SK-N-SH (cell line): ENCODE results near the gene DLX4. TPM values are rescaled to one million over a fixed set of nuclear protein-coding genes. Genes with fewer than 3 reads are reported as not detected.
A peak's percentile ranks its signal among the peaks of the same experiment; 100 is the strongest.

Experiments
- CTCF ChIA-PET: fragments of 300-600, 350-600 bp; formaldehyde crosslinking; extraction: SDS; loops from one replicate; lab custom pipeline; 2021; lab: Yijun Ruan, JAX
- POLR2A ChIA-PET: fragments of 350-600 bp; sonication (Branson Sonifier 250); formaldehyde crosslinking; extraction: SDS; loops from one replicate; lab custom pipeline; 2020; ENCODE audit warnings: antibody characterized with exemption, inconsistent platforms; lab: Yijun Ruan, JAX
- DNase-seq: peaks from one replicate; pipeline ENCODE4 v3.0.0; 2012
- H2AFZ ChIP-seq: fragments of 200-600 bp; sonication (generic); 2 replicates; pipeline ENCODE4 v1.8.1; 2016; ENCODE audit warnings: antibody characterized with exemption, mild to moderate bottlenecking, low read depth
- H3F3A ChIP-seq: fragments of 200-600 bp; sonication (generic); replicated peaks from 2 replicates; pipeline ENCODE3; 2016; ENCODE audit warnings: antibody characterized with exemption, mild to moderate bottlenecking; ENCODE audit not compliant: insufficient read depth
- H3K27ac ChIP-seq, 2 experiments: fragments of 200-500 bp in 1 of 2; fragments of 200-600 bp in 1 of 2; sonication (Bioruptor generic) in 1 of 2; sonication (generic), shearing (Covaris generic) in 1 of 2; 2 replicates each; pipeline versions ENCODE4 v1.5.1 to v1.6.1; 2014 to 2016; ENCODE audit warnings: low read depth in 2 of 2, inconsistent platforms in 1 of 2, low read length in 1 of 2, mild to moderate bottlenecking in 1 of 2, mixed read lengths in 1 of 2
- H3K27me3 ChIP-seq: fragments of 200-600 bp; sonication (generic), shearing (Covaris generic); 2 replicates; pipeline ENCODE4 v1.6.1; 2016; ENCODE audit warnings: mixed run types; ENCODE audit not compliant: insufficient read depth
- H3K36me3 ChIP-seq, 2 experiments: fragments of 200-500 bp in 1 of 2; fragments of 200-600 bp in 1 of 2; sonication (Bioruptor generic) in 1 of 2; sonication (generic) in 1 of 2; replicated peaks in 1 of 2; 2 replicates each; pipeline versions ENCODE3 to v1.5.1; 2014 to 2016; ENCODE audit warnings: low read length in 1 of 2, mild to moderate bottlenecking in 1 of 2; ENCODE audit not compliant: insufficient read depth in 2 of 2, control insufficient read depth in 1 of 2
- H3K4me1 ChIP-seq, 2 experiments: fragments of 200-500 bp in 1 of 2; fragments of 200-600 bp in 1 of 2; sonication (Bioruptor generic) in 1 of 2; sonication (generic), shearing (Covaris generic) in 1 of 2; 2 replicates each; pipeline versions ENCODE4 v1.5.1 to v1.6.1; 2014 to 2016; ENCODE audit warnings: low read depth in 1 of 2, low read length in 1 of 2, mixed run types in 1 of 2; ENCODE audit not compliant: insufficient read depth in 2 of 2, control insufficient read depth in 1 of 2
- H3K4me2 ChIP-seq: fragments of 200-600 bp; sonication (generic), shearing (Covaris generic); 2 replicates; pipeline ENCODE4 v1.6.1; 2017; ENCODE audit warnings: mixed run types
- H3K4me3 ChIP-seq, 2 experiments: fragments of 200-500 bp in 1 of 2; fragments of 200-600 bp in 1 of 2; sonication (Bioruptor generic) in 1 of 2; sonication (generic), shearing (Covaris generic) in 1 of 2; 2 replicates each; pipeline versions ENCODE4 v1.5.1 to v1.8.1; 2014 to 2016; ENCODE audit warnings: low read depth in 2 of 2, inconsistent platforms in 1 of 2, low read length in 1 of 2, mild to moderate bottlenecking in 1 of 2, mixed read lengths in 1 of 2, moderate library complexity in 1 of 2
- H3K79me2 ChIP-seq: fragments of 200-600 bp; sonication (generic); 2 replicates; pipeline ENCODE4 v1.8.1; 2017; ENCODE audit warnings: mild to moderate bottlenecking; ENCODE audit not compliant: insufficient read depth
- H3K9ac ChIP-seq: fragments of 200-600 bp; sonication (generic); 2 replicates; pipeline ENCODE4 v1.6.1; 2017; ENCODE audit warnings: mixed run types
- H3K9me2 ChIP-seq: fragments of 200-600 bp; sonication (generic); 2 replicates; pipeline ENCODE4 v1.6.1; 2017; ENCODE audit warnings: mixed run types
- H3K9me3 ChIP-seq: fragments of 200-600 bp; sonication (generic); 2 replicates; pipeline ENCODE4 v1.6.1; 2017; ENCODE audit warnings: mixed run types, mild to moderate bottlenecking, moderate library complexity
- H4K20me1 ChIP-seq: fragments of 200-600 bp; sonication (generic); 2 replicates; pipeline ENCODE4 v1.6.1; 2017; ENCODE audit warnings: mild to moderate bottlenecking, mixed run types; ENCODE audit not compliant: insufficient read depth
- ELF1 ChIP-seq: IDR thresholded peaks from 2 replicates; pipeline ENCODE4 v1.4.0; 2012
- GATA2 ChIP-seq: sonication (generic); formaldehyde crosslinking; IDR thresholded peaks from 2 replicates; pipeline ENCODE4 v1.5.0; 2020; ENCODE audit warnings: mild to moderate bottlenecking, missing genetic modification reagents
- MXI1 ChIP-seq: IDR thresholded peaks from 2 replicates; pipeline ENCODE4 v1.6.1; 2012; ENCODE audit warnings: mild to moderate bottlenecking, low read depth, low read length, improper control_type of control experiment
- NFIC ChIP-seq: IDR thresholded peaks from 2 replicates; pipeline ENCODE4 v1.4.0; 2012; ENCODE audit warnings: borderline replicate concordance
- RAD21 ChIP-seq: IDR thresholded peaks from 2 replicates; pipeline ENCODE4 v1.6.1; 2012; ENCODE audit warnings: mild to moderate bottlenecking, low read length
- RFX5 ChIP-seq: IDR thresholded peaks from 2 replicates; pipeline ENCODE4 v1.6.1; 2012; ENCODE audit warnings: mild to moderate bottlenecking, improper control_type of control experiment, low read length
- SIN3A ChIP-seq: IDR thresholded peaks from 2 replicates; pipeline ENCODE4 v1.6.1; 2012; ENCODE audit warnings: low read depth, mild to moderate bottlenecking, low read length, moderate library complexity, borderline replicate concordance
- SMC3 ChIP-seq: IDR thresholded peaks from 2 replicates; pipeline ENCODE4 v1.6.1; 2012; ENCODE audit warnings: low read depth, low read length, improper control_type of control experiment
- TCF12 ChIP-seq: IDR thresholded peaks from 2 replicates; pipeline ENCODE4 v1.4.0; 2012
- YY1 ChIP-seq: IDR thresholded peaks from 2 replicates; pipeline ENCODE4 v1.4.0; 2012; ENCODE audit warnings: low read depth, mild to moderate bottlenecking
- WGBS: methylation state at CpG from one replicate; pipeline ENCODE4 v1.1.6; 2017; ENCODE audit warnings: low lambda C conversion rate; 5-methylcytosine and 5-hydroxymethylcytosine counted together
- polyA plus RNA-seq, 3 experiments: library from polyadenylated mRNA; depleted of rRNA; stranded (reverse); fragments of >200 nt; gene quantifications; 2 replicates each; pipeline ENCODE4 v1.2.3, GENCODE V29; 2012
- TF ChIP-seq, protein P1 (sequence below): fragments of 200-600 bp; sonication (generic); IDR thresholded peaks from 2 replicates; pipeline ENCODE4 v1.6.1; 2017; ENCODE audit warnings: antibody characterized with exemption, mild to moderate bottlenecking, moderate library complexity
- TF ChIP-seq, protein P2 (sequence below): IDR thresholded peaks from 2 replicates; pipeline ENCODE4 v1.4.0; 2012; ENCODE audit warnings: low read depth, borderline replicate concordance
- TF ChIP-seq, protein P3 (sequence below): IDR thresholded peaks from 2 replicates; pipeline ENCODE4 v1.4.0; 2012; ENCODE audit warnings: low read depth
- TF ChIP-seq, protein P4 (sequence below): IDR thresholded peaks from 2 replicates; pipeline ENCODE4 v1.6.1; 2012; ENCODE audit warnings: mild to moderate bottlenecking, low read depth, low read length, moderate library complexity

Gene DLX4
- polyA plus RNA-seq, 1 of the 3 experiments (the other 2 are of a cell fraction) = 0.10 TPM

DNA sequence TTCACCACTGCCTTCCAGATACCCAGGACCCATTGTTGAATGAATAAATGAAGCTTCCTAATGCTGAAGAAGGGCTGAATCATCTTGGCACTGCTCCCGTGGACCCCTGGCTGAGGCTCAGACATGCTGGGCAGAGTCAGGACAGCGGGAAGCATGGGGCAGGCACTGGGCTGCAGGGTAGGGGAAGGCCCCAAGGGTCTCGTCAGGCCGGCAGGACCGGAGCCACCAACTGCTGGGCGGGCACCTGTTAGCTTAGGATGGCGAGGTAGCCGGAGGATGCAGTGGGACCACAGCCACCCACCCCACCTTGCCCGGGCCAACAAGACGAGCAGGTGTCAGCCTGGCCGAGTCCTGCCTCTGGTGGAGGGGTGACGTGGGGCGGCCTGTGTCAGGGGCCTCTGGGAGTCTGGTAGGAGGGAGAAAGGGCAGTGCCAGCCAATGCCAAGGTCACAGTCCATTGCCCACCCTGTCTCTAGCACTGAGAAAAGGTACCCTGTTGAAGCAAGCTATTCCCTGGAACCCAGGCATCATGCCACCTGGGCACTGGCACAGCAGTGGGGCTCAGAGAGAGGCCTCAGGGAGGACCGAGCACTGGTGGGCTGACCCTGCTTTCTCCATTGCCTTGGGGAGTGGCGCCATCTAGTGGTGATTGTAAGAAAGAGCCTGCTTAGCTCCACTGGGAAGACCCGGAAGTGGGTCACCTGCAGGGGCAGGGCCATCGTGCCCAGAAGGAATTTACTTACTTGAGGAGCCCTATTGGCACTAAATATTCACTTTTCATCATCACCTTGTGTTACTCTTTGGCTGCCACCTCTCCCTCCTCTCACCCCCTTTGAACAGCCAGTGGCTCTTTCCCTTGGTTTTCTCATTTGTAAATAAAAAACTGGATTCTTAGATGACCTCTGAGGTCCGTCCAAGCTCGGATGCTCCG lies 29.0 kb downstream of the DLX4 start:
- Histone ChIP-seq H3K36me3 (no peaks in the 10 kb centered on the region), H2AFZ (peak overlapping the region; percentile 85), H3K9me2 (no peaks in the 10 kb centered on the region), H3K4me3 (peak overlapping the region in 1 of 2 experiments; percentile 3; a peak in 2 of 4 replicates), H3K9ac (no peak overlapping the region), H3K4me2 (0 out of 2 replicates have a peak overlapping the region, but pooled peaks have one; percentile 22), H3K27me3 (peaks cover 76% of the 10 kb centered on the region), H3K4me1 (peaks cover 6 to 12% of the 10 kb centered on the region in 2 experiments; a peak in 1 of 4 replicates), H3K27ac (no peak overlapping the region), H3F3A (peaks cover 13% of the 10 kb centered on the region), H3K9me3 (no peaks in the 10 kb centered on the region), H3K79me2 (no peaks in the 10 kb centered on the region), H4K20me1 (no peaks in the 10 kb centered on the region; the same call in 1 of the 2 replicates)
- CTCF ChIA-PET = interaction anchor here (0.6 to 30.0 kb wide), 97 partner anchors 8 to 599 kb away, joined by 3 to 1665 read pairs (median 5); partner anchors contain the start of genes DLX4, ITGA3, NXPH3 and PDK2
- DNase-seq = peak; percentile 92
- POLR2A ChIA-PET = interaction anchor here (1.7 kb wide), 1 partner anchor 136 kb away, joined by 7 read pairs; no protein-coding TSS in a partner anchor
- WGBS = 45% methylated on average over 20 of the region's 20 CpGs
- TF ChIP-seq ELF1 = peak; percentile 98
- TF ChIP-seq, protein P1, sequence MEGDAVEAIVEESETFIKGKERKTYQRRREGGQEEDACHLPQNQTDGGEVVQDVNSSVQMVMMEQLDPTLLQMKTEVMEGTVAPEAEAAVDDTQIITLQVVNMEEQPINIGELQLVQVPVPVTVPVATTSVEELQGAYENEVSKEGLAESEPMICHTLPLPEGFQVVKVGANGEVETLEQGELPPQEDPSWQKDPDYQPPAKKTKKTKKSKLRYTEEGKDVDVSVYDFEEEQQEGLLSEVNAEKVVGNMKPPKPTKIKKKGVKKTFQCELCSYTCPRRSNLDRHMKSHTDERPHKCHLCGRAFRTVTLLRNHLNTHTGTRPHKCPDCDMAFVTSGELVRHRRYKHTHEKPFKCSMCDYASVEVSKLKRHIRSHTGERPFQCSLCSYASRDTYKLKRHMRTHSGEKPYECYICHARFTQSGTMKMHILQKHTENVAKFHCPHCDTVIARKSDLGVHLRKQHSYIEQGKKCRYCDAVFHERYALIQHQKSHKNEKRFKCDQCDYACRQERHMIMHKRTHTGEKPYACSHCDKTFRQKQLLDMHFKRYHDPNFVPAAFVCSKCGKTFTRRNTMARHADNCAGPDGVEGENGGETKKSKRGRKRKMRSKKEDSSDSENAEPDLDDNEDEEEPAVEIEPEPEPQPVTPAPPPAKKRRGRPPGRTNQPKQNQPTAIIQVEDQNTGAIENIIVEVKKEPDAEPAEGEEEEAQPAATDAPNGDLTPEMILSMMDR = peak; percentile 99
- peak; percentile 94 for TF ChIP-seq SMC3
- TF ChIP-seq RAD21 = peak; percentile 99
- no peak for TF ChIP-seq NFIC
- peak; percentile 62; the same call in 1 of the 2 replicates for TF ChIP-seq SIN3A
- TF ChIP-seq, protein P2, sequence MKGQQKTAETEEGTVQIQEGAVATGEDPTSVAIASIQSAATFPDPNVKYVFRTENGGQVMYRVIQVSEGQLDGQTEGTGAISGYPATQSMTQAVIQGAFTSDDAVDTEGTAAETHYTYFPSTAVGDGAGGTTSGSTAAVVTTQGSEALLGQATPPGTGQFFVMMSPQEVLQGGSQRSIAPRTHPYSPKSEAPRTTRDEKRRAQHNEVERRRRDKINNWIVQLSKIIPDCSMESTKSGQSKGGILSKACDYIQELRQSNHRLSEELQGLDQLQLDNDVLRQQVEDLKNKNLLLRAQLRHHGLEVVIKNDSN = no peak

DNA sequence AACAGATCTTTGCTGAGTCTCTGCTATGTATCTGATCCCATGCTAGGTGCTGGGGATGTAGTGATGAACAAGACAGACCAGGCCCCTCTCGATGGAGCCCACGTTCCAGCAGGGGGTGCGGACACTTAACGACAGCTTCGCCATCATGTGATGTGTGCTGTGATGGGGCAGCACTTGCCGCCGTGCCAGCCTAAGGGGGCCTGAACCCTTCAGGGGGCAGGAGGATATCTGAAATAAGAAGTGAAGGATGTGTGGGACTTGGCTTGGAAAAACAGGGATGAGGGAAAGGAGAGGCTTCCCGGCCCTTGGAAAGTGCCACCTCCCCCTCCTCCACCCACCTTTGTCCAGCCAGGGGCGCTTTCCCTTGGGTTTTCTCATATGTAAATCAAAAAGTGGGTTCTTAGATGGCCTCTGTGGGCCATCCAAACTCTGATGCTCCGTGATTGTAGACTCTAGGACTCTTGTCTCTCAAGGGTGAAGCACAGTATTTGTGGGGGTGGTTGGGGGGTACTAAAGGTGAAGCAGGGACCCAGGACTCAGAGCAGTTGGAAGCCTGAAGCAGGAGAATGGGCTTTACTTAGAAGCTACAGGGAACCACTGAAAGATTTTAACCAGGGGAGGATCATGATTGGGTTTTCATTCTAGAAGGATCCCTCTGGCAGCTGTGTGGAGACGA lies 30.0 kb downstream of the DLX4 start:
- no peak overlapping the region for H3K27ac ChIP-seq
- no peaks in the 10 kb centered on the region for H3K79me2 ChIP-seq
- ChIA-PET POLR2A (interaction anchor here (1.7 kb wide), 1 partner anchor 137 kb away, joined by 7 read pairs; no protein-coding TSS in a partner anchor), CTCF (interaction anchor here (0.6 to 30.0 kb wide), 70 partner anchors 7 to 600 kb away, joined by 3 to 1665 read pairs (median 5); partner anchors contain the start of genes DLX4, ITGA3, PDK2 and SLC35B1)
- H3K4me1 ChIP-seq = peaks cover 6 to 10% of the 10 kb centered on the region in 2 experiments; a peak in 1 of 4 replicates
- H3K4me3 ChIP-seq = no peak overlapping the region
- peaks cover 13% of the 10 kb centered on the region for H3F3A ChIP-seq
- TF ChIP-seq RFX5 = no peak
- TF ChIP-seq YY1 = no peak
- TF ChIP-seq, protein P3, sequence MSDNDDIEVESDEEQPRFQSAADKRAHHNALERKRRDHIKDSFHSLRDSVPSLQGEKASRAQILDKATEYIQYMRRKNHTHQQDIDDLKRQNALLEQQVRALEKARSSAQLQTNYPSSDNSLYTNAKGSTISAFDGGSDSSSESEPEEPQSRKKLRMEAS = no peak
- TF ChIP-seq, protein P4, sequence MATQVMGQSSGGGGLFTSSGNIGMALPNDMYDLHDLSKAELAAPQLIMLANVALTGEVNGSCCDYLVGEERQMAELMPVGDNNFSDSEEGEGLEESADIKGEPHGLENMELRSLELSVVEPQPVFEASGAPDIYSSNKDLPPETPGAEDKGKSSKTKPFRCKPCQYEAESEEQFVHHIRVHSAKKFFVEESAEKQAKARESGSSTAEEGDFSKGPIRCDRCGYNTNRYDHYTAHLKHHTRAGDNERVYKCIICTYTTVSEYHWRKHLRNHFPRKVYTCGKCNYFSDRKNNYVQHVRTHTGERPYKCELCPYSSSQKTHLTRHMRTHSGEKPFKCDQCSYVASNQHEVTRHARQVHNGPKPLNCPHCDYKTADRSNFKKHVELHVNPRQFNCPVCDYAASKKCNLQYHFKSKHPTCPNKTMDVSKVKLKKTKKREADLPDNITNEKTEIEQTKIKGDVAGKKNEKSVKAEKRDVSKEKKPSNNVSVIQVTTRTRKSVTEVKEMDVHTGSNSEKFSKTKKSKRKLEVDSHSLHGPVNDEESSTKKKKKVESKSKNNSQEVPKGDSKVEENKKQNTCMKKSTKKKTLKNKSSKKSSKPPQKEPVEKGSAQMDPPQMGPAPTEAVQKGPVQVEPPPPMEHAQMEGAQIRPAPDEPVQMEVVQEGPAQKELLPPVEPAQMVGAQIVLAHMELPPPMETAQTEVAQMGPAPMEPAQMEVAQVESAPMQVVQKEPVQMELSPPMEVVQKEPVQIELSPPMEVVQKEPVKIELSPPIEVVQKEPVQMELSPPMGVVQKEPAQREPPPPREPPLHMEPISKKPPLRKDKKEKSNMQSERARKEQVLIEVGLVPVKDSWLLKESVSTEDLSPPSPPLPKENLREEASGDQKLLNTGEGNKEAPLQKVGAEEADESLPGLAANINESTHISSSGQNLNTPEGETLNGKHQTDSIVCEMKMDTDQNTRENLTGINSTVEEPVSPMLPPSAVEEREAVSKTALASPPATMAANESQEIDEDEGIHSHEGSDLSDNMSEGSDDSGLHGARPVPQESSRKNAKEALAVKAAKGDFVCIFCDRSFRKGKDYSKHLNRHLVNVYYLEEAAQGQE = no peak
- no peak for TF ChIP-seq MXI1
- no peak for TF ChIP-seq NFIC
- no peak for TF ChIP-seq GATA2 (CRISPR knock-in tag)
- no peak for TF ChIP-seq RAD21
- TF ChIP-seq TCF12 = no peak
- H3K36me3 ChIP-seq = no peaks in the 10 kb centered on the region
- 32% methylated on average over 11 of the region's 11 CpGs for WGBS
- H2AFZ ChIP-seq = peak overlapping the region; percentile 85
- H4K20me1 ChIP-seq = no peaks in the 10 kb centered on the region; the same call in 1 of the 2 replicates
- peaks cover 74% of the 10 kb centered on the region for H3K27me3 ChIP-seq
- H3K9me3 ChIP-seq = no peaks in the 10 kb centered on the region
- H3K4me2 ChIP-seq = 0 out of 2 replicates have a peak overlapping the region, but pooled peaks have one; percentile 22
- no peaks in the 10 kb centered on the region for H3K9me2 ChIP-seq
- DNase-seq = no peak
- no peak overlapping the region for H3K9ac ChIP-seq
